ENCODE data around the gene CCNJ.

Gene CCNJ

GRCh38 chr10:96023168-96023567, 20.2 kb upstream of the CCNJ start:
- no peaks in the 10 kb centered on the region for H3K27me3 ChIP-seq (ENCODE audit: low read depth, low read length)
- no peaks in the 10 kb centered on the region for H3K4me1 ChIP-seq (ENCODE audit: low read length)
- H2AFZ ChIP-seq (ENCODE audit: low read depth, low read length), result no peak overlapping the region
- no peak overlapping the region for H3K4me2 ChIP-seq (ENCODE audit: low read length)
- TF ChIP-seq EZH2phosphoT487 (IDR thresholded peaks at IDR 0.05; ENCODE audit: low read depth), result no peak
- TF ChIP-seq, protein P1, sequence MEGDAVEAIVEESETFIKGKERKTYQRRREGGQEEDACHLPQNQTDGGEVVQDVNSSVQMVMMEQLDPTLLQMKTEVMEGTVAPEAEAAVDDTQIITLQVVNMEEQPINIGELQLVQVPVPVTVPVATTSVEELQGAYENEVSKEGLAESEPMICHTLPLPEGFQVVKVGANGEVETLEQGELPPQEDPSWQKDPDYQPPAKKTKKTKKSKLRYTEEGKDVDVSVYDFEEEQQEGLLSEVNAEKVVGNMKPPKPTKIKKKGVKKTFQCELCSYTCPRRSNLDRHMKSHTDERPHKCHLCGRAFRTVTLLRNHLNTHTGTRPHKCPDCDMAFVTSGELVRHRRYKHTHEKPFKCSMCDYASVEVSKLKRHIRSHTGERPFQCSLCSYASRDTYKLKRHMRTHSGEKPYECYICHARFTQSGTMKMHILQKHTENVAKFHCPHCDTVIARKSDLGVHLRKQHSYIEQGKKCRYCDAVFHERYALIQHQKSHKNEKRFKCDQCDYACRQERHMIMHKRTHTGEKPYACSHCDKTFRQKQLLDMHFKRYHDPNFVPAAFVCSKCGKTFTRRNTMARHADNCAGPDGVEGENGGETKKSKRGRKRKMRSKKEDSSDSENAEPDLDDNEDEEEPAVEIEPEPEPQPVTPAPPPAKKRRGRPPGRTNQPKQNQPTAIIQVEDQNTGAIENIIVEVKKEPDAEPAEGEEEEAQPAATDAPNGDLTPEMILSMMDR (IDR thresholded peaks at IDR 0.05; ENCODE audit: low read depth, low read length), result no peak
- no peak overlapping the region for H3K9ac ChIP-seq (ENCODE audit: low read length)
- no peaks in the 10 kb centered on the region for H4K20me1 ChIP-seq (ENCODE audit: insufficient read depth, low read length)
- no peak overlapping the region for H3K27ac ChIP-seq (ENCODE audit: low read length)
- H3K36me3 ChIP-seq (replicated peaks; ENCODE audit: low read depth, low read length), result no peaks in the 10 kb centered on the region
- no peaks in the 10 kb centered on the region for H3K9me3 ChIP-seq (ENCODE audit: insufficient read depth, low read length)
- no peak overlapping the region for H3K4me3 ChIP-seq (ENCODE audit: low read length)
- H3K79me2 ChIP-seq (ENCODE audit: low read length), result no peaks in the 10 kb centered on the region

DNA sequence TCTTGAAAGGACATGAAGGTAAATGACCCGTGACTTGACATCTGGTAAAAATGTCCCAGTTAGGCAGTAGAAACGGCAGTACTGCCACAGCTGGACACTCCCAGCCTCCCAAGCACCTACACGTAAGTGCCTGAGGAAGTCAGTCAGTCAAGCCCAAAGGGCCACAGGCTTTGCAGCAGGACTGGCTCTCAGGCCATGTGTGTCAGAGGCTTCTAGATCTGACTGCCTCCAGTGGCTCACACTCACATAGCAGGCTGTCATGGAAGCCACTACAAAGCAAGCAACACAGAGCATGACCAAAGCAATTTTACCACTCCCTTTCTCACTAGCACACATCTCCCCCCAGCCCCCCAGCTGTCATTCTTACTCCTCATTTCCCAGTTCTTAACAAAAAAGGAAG, 17.8 kb upstream of the CCNJ start:
- no peaks in the 10 kb centered on the region for H4K20me1 ChIP-seq (ENCODE audit: insufficient read depth, low read length)
- no peak overlapping the region for H2AFZ ChIP-seq (ENCODE audit: low read depth, low read length)
- TF ChIP-seq, protein P1 (IDR thresholded peaks at IDR 0.05; ENCODE audit: low read depth, low read length), result peak; percentile 12
- TF ChIP-seq EZH2phosphoT487 (IDR thresholded peaks at IDR 0.05; ENCODE audit: low read depth), result no peak

GRCh38 chr10:96034625-96035024, 8.8 kb upstream of the CCNJ start:
- Histone ChIP-seq H3K4me2 (ENCODE audit: low read length) (0 out of 2 replicates have a peak overlapping the region, but pooled peaks have one; percentile 6), H4K20me1 (ENCODE audit: insufficient read depth, low read length) (no peaks in the 10 kb centered on the region), H3K79me2 (ENCODE audit: low read length) (no peaks in the 10 kb centered on the region), H3K27ac (ENCODE audit: low read length) (no peak overlapping the region), H2AFZ (ENCODE audit: low read depth, low read length) (no peak overlapping the region), H3K36me3 (replicated peaks; ENCODE audit: low read depth, low read length) (no peaks in the 10 kb centered on the region), H3K9ac (ENCODE audit: low read length) (no peak overlapping the region), H3K27me3 (ENCODE audit: low read depth, low read length) (no peaks in the 10 kb centered on the region), H3K4me3 (ENCODE audit: low read length) (no peak overlapping the region), H3K4me1 (ENCODE audit: low read length) (peaks cover 9% of the 10 kb centered on the region), H3K9me3 (ENCODE audit: insufficient read depth, low read length) (no peaks in the 10 kb centered on the region)
- TF ChIP-seq EZH2phosphoT487 (IDR thresholded peaks at IDR 0.05; ENCODE audit: low read depth), result no peak
- TF ChIP-seq, protein P1 (IDR thresholded peaks at IDR 0.05; ENCODE audit: low read depth, low read length), result no peak

More for the DNA sequence above, 17.8 kb upstream of the CCNJ start:
- Histone ChIP-seq H3K9ac (ENCODE audit: low read length) (no peak overlapping the region), H3K79me2 (ENCODE audit: low read length) (no peaks in the 10 kb centered on the region), H3K4me3 (ENCODE audit: low read length) (no peak overlapping the region), H3K4me2 (ENCODE audit: low read length) (no peak overlapping the region; the same call in 1 of the 2 replicates), H3K27ac (ENCODE audit: low read length) (no peak overlapping the region), H3K9me3 (ENCODE audit: insufficient read depth, low read length) (no peaks in the 10 kb centered on the region), H3K27me3 (ENCODE audit: low read depth, low read length) (no peaks in the 10 kb centered on the region), H3K4me1 (ENCODE audit: low read length) (no peaks in the 10 kb centered on the region), H3K36me3 (replicated peaks; ENCODE audit: low read depth, low read length) (no peaks in the 10 kb centered on the region)

GRCh38 chr10:96038476-96039387, 4.7 kb upstream of the CCNJ start:
- Histone ChIP-seq H3K4me2 (ENCODE audit: low read length) (no peak overlapping the region), H3K4me1 (ENCODE audit: low read length) (peaks cover 15% of the 10 kb centered on the region), H3K27me3 (ENCODE audit: low read depth, low read length) (no peaks in the 10 kb centered on the region), H3K9me3 (ENCODE audit: insufficient read depth, low read length) (no peaks in the 10 kb centered on the region), H3K4me3 (ENCODE audit: low read length) (no peak overlapping the region), H2AFZ (ENCODE audit: low read depth, low read length) (no peak overlapping the region), H4K20me1 (ENCODE audit: insufficient read depth, low read length) (no peaks in the 10 kb centered on the region), H3K27ac (ENCODE audit: low read length) (no peak overlapping the region), H3K79me2 (ENCODE audit: low read length) (peaks cover 3% of the 10 kb centered on the region; the same call in 1 of the 2 replicates), H3K36me3 (replicated peaks; ENCODE audit: low read depth, low read length) (no peaks in the 10 kb centered on the region), H3K9ac (ENCODE audit: low read length) (no peak overlapping the region)
- TF ChIP-seq EZH2phosphoT487 (IDR thresholded peaks at IDR 0.05; ENCODE audit: low read depth), result no peak
- TF ChIP-seq, protein P1 (IDR thresholded peaks at IDR 0.05; ENCODE audit: low read depth, low read length), result no peak

Measured in OCI-LY3 (cell line).